PC-3 (cell line): ENCODE measurements around the gene ZACN. TPM values are rescaled to one million over a fixed set of nuclear protein-coding genes. Genes with fewer than 3 reads are reported as not detected.
"Not testable (repeated sequence)": the region's sequence is repeated elsewhere in the genome, so short reads cannot be mapped to it uniquely, and the experiment has no call there.

Experiments used
- ATAC-seq: fragments of 200-7000 bp; cut with Tn5 transposase; 2 replicates; pipeline ENCODE4 v1.9.1; 2020; ENCODE audit warnings: mild to moderate bottlenecking, moderate library complexity
- BruUV-seq: library from RNA; stranded (reverse); fragments of 400-500 nt; replicated peaks from 2 replicates; lab custom pipeline; 2021; lab: Mats Ljungman, UMichigan
- CTCF ChIA-PET: fragments of 300-600 bp; sonication (Branson Sonifier 250); formaldehyde crosslinking; loops from one replicate; lab custom pipeline; 2022; ENCODE audit warnings: antibody characterized with exemption; lab: Charles Lee
- POLR2A ChIA-PET: fragments of 300-600 bp; sonication (Branson Sonifier 250); formaldehyde crosslinking; loops from one replicate; lab custom pipeline; 2022; ENCODE audit warnings: antibody characterized with exemption; ENCODE audit not compliant: unreplicated experiment; lab: Charles Lee
- DNase-seq: peaks from one replicate; pipeline ENCODE4 v3.0.0-alpha.2; 2015
- H2AFZ ChIP-seq: fragments of 300-600 bp; sonication (generic); 2 replicates; pipeline ENCODE4 v1.6.0; 2016; ENCODE audit warnings: antibody characterized with exemption, low read length
- H3F3A ChIP-seq: fragments of 300-600 bp; sonication (generic); one replicate; pipeline ENCODE4 v1.6.0; 2017; ENCODE audit warnings: antibody characterized with exemption, low read length, control low read depth, mild to moderate bottlenecking; ENCODE audit not compliant: unreplicated experiment
- H3K27ac ChIP-seq: fragments of 300-600 bp; sonication (generic); 2 replicates; pipeline ENCODE4 v1.5.1; 2016; ENCODE audit warnings: mild to moderate bottlenecking, low read length
- H3K27me3 ChIP-seq: fragments of 300-600 bp; sonication (generic); 2 replicates; pipeline ENCODE4 v1.6.1; 2016; ENCODE audit warnings: low read length, mixed read lengths
- H3K36me3 ChIP-seq: fragments of 300-600 bp; sonication (generic); 2 replicates; pipeline ENCODE4 v1.6.1; 2016; ENCODE audit warnings: low read depth, mixed run types, low read length, mixed read lengths
- H3K4me1 ChIP-seq: fragments of 300-600 bp; sonication (generic); 2 replicates; pipeline ENCODE4 v1.5.1; 2016; ENCODE audit warnings: low read length; ENCODE audit not compliant: insufficient read depth
- H3K4me2 ChIP-seq: fragments of 300-600 bp; sonication (generic); 2 replicates; pipeline ENCODE4 v1.6.0; 2016; ENCODE audit warnings: low read length
- H3K4me3 ChIP-seq: fragments of 300-600 bp; sonication (generic); 2 replicates; pipeline ENCODE4 v1.5.1; 2016; ENCODE audit warnings: mild to moderate bottlenecking, low read length, mixed read lengths
- H3K79me2 ChIP-seq: fragments of 300-600 bp; sonication (generic); 2 replicates; pipeline ENCODE4 v1.6.1; 2017; ENCODE audit warnings: low read length, mixed read lengths
- H3K9ac ChIP-seq: fragments of 300-600 bp; sonication (generic); 2 replicates; pipeline ENCODE4 v1.6.0; 2016; ENCODE audit warnings: mild to moderate bottlenecking, low read length
- H3K9me2 ChIP-seq: fragments of 300-600 bp; sonication (generic); replicated peaks from 2 replicates; pipeline ENCODE4 v1.6.1; 2016; ENCODE audit warnings: mixed run types, low read length, mixed read lengths
- H3K9me3 ChIP-seq: fragments of 300-600 bp; sonication (generic); 2 replicates; pipeline ENCODE4 v1.6.1; 2016; ENCODE audit warnings: low read length, mixed read lengths
- H4K20me1 ChIP-seq: fragments of 300-600 bp; sonication (generic); 2 replicates; pipeline ENCODE4 v1.6.1; 2016; ENCODE audit warnings: low read length, mixed read lengths
- EZH2 ChIP-seq: fragments of 300-600 bp; sonication (generic); IDR thresholded peaks from one replicate; pipeline ENCODE4 v1.6.1; 2017; ENCODE audit warnings: antibody characterized with exemption, mild to moderate bottlenecking, low read length; ENCODE audit not compliant: unreplicated experiment
- EZH2phosphoT487 ChIP-seq: fragments of 300-600 bp; sonication (generic); IDR thresholded peaks from 2 replicates; pipeline ENCODE4 v1.6.1; 2018; ENCODE audit warnings: mild to moderate bottlenecking, antibody characterized with exemption, low read length, borderline replicate concordance
- intact Hi-C: fragments of 100-400 bp; cut with micrococcal nuclease; formaldehyde crosslinking; loops from 2 replicates; pipeline ENCODE4 v1.9.0; 2023
- total RNA-seq: library from RNA; depleted of rRNA; stranded (reverse); fragments of >200 nt; gene quantifications from 2 replicates; pipeline ENCODE4 v1.2.3, GENCODE V29; 2014
- TF ChIP-seq, protein P1 (sequence below): fragments of 300-600 bp; sonication (generic); conservative IDR thresholded peaks from 2 replicates; pipeline ENCODE4 v1.5.1; 2017; ENCODE audit warnings: antibody characterized with exemption, low read depth, mild to moderate bottlenecking, low read length

Gene ZACN
- total RNA-seq, 1 experiment from 2014 or later = 0.11 TPM

GRCh38 chr17:76056882-76057281, 22.1 kb upstream of the ZACN start:
- Histone ChIP-seq H2AFZ (no peak overlapping the region), H3F3A (peaks cover 4% of the 10 kb centered on the region), H3K9me3 (no peaks in the 10 kb centered on the region), H3K4me1 (peaks cover 24% of the 10 kb centered on the region), H4K20me1 (no peaks in the 10 kb centered on the region), H3K27ac (no peak overlapping the region), H3K36me3 (peaks cover 70% of the 10 kb centered on the region), H3K27me3 (no peaks in the 10 kb centered on the region), H3K9ac (no peak overlapping the region), H3K79me2 (peaks cover 13% of the 10 kb centered on the region), H3K4me2 (no peak overlapping the region), H3K9me2 (no peaks in the 10 kb centered on the region), H3K4me3 (no peak overlapping the region)
- intact Hi-C loops = loop anchor here (2.0 kb wide), 1 partner anchor 42 kb away; no protein-coding TSS in a partner anchor
- TSS peak; percentile 19 for BruUV-seq
- ChIA-PET CTCF (no interaction called here), POLR2A (no interaction called here)
- 0 out of 2 replicates have a peak, but pooled peaks have one; percentile 12 for ATAC-seq
- no peak for TF ChIP-seq EZH2phosphoT487
- TF ChIP-seq, protein P1, sequence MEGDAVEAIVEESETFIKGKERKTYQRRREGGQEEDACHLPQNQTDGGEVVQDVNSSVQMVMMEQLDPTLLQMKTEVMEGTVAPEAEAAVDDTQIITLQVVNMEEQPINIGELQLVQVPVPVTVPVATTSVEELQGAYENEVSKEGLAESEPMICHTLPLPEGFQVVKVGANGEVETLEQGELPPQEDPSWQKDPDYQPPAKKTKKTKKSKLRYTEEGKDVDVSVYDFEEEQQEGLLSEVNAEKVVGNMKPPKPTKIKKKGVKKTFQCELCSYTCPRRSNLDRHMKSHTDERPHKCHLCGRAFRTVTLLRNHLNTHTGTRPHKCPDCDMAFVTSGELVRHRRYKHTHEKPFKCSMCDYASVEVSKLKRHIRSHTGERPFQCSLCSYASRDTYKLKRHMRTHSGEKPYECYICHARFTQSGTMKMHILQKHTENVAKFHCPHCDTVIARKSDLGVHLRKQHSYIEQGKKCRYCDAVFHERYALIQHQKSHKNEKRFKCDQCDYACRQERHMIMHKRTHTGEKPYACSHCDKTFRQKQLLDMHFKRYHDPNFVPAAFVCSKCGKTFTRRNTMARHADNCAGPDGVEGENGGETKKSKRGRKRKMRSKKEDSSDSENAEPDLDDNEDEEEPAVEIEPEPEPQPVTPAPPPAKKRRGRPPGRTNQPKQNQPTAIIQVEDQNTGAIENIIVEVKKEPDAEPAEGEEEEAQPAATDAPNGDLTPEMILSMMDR = peak; percentile 46; the same call in 1 of the 2 replicates
- no peak for DNase-seq

- ATAC-seq, H3F3A ChIP-seq, DNase-seq, H3K27me3 ChIP-seq, H3K79me2 ChIP-seq, BruUV-seq, H2AFZ ChIP-seq, H3K9me3 ChIP-seq, intact Hi-C loops, POLR2A ChIA-PET, H3K9ac ChIP-seq, H4K20me1 ChIP-seq, H3K4me2 ChIP-seq, CTCF ChIA-PET, H3K4me3 ChIP-seq, H3K27ac ChIP-seq, H3K9me2 ChIP-seq: not testable (repeated sequence)
- Histone ChIP-seq H3K4me1 (peaks cover 18% of the 10 kb centered on the region), H3K36me3 (peaks cover 69% of the 10 kb centered on the region)
Measured at GRCh38 chr17:76058264-76058663, 20.7 kb upstream of the ZACN start.

GRCh38 chr17:76063875-76064546, 15.0 kb upstream of the ZACN start:
- DNase-seq (no peak), ATAC-seq (no peak)
- Histone ChIP-seq H3K9me2 (no peaks in the 10 kb centered on the region), H3K4me1 (no peaks in the 10 kb centered on the region), H3K27ac (no peak overlapping the region), H3F3A (no peaks in the 10 kb centered on the region), H3K4me2 (no peak overlapping the region), H4K20me1 (no peaks in the 10 kb centered on the region), H3K9ac (no peak overlapping the region), H2AFZ (no peak overlapping the region), H3K9me3 (no peaks in the 10 kb centered on the region), H3K79me2 (peaks cover 25% of the 10 kb centered on the region), H3K27me3 (no peaks in the 10 kb centered on the region), H3K4me3 (no peak overlapping the region), H3K36me3 (peaks cover 61% of the 10 kb centered on the region)
- POLR2A ChIA-PET = interaction anchor here (0.6 kb wide), 1 partner anchor 93 kb away, joined by 3 read pairs; no protein-coding TSS in a partner anchor
- TF ChIP-seq, protein P1 = no peak
- TF ChIP-seq EZH2phosphoT487 (no peak), EZH2 (no peak)
- CTCF ChIA-PET = interaction anchor here (0.6 kb wide), 1 partner anchor 50 kb away, joined by 6 read pairs; no protein-coding TSS in a partner anchor
- no TSS peak for BruUV-seq
- intact Hi-C loops = no loop called here
